HG03354 (cell line): ENCODE measurements around the gene GPRIN3.
"Not testable (repeated sequence)": the region's sequence is repeated elsewhere in the genome, so short reads cannot be mapped to it uniquely, and the experiment has no call there.

Source experiments
- ATAC-seq: cut with Tn5 transposase; IDR thresholded peaks from one replicate; pipeline ENCODE4 v1.9.1; 2021; ENCODE audit warnings: mild to moderate bottlenecking; ENCODE audit not compliant: unreplicated experiment, poor library complexity, severe bottlenecking

The GPRIN3 gene

DNA sequence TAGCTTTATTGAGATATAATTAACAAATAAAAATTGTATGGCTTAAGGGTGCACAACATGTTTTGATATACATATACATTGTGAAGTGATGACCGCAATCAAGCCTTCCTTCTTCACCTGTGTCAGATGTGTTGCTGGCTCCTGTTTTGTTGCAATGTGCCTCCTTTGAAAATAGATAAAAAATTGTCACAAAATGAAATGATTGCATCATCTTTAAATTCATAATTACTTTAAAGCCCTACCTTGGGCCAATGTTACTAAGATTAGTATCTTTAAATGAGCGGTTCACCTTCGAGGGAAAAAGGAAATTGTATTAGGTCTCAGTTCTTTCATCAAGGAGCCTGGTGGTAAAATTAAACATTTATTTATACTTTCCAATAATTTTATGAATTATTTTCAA lies 77.3 kb downstream of the GPRIN3 start:
- no peak for ATAC-seq

DNA sequence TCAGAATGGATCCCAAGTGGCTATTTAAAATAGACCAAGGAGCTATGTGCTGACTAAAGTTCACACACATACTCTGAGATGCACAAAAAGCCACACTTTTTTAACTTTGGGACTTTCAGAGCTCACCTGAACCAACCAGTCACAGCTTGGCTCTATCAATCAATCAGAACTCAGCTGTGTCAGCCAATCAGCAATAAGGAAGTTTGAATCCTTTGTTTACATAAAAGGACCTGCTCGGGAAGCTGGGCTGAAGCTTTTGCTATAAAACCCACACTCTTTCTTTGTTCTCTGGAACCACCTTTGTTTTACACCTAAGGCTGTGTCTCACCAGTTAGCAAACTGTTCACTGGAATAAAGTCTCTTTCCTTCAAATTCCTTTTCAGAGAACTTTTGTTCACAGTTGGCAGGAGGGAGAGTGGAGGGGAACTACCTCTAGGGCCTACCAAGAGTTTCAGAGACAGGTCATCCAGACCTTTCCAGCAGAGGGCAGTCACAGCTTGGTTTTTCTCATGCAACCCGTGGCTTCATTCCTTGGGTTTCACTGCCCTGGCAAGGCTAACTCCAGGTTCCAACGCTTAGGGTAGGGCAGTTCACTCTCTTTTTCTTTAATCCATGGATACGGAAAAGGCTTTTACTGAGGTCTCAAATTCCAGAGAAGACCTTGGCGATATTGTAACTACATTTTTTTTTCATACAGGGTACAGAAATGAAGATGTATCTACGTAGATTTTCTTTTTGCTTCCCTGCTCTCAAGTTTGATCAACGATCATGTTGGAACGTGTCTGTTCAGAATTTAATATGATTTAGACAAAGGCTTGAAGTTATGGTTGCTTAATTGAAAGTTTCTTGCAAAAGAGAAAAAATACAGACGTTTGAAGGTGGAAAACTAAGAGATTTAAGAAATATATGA lies 80.7 kb downstream of the GPRIN3 start:
- ATAC-seq, result peak; percentile 93

DNA sequence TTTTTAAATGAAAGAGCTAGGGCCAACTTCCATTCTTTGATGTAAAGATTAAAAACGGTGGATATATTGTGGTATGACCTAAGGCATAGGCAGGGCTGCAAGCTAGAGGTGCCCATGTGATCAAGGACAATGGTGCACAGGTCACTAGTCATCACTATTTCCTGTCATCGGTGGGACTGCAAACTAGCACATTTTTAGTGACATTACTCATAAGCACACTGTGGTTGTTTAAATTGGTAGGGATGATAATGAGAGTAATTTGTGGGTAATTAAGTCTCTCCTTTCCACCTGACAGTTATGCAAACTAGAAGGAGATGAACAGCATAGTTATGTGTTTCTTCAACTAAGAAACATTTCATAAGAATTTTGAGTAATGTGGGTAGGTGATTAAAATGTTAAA lies 85.4 kb downstream of the GPRIN3 start:
- peak; percentile 66 for ATAC-seq

DNA sequence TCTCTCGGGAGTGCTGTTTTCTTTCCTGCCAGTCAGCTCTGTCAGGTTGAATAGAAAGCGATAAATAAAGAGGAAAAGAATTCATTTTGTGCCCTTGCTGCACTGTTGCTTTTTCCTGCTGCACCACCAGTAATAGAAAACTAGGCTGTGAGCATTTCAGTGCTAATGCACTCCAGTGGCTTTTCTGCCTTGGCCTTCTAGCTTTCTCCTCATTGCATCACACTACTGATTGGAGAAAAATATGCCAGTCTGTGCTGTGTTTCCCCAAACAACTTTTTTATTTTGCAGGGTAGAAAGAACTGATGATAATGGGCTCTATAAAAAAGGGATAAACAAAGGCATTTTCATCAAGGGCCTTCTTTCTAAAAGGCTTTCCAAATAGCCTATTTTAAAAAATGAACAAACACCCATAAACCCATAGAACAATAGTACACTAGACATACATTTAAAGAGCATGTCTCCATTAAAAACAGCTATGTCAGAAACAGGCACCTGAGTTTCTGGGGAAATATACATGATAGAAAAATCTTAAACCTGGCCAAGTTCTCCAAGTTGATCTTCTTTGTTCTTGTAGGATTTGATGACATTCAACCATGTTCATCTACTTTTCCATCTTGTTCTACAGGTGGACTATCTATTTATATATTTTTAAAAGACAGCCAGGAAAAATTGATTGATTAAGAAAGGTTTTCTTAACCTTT lies 86.3 kb downstream of the GPRIN3 start:
- ATAC-seq, result no peak

DNA sequence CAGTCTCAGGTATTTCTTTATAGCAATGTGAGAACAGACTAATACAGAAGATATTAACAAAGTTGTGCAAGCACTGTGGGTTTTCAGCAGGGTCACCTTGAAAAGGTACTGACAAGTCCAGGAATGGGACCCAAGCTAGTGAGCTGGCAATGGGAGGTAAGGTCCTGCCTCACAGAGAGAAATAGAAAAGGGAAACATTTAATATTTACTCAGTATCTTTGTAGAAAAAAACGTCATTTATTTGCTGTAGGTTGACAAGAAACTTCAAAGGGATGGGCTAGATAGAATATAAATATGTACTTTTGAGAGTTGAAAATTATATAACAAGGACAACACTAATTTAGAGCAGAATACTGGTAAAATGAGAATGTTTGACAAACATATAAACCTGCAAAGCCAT lies 89.0 kb downstream of the GPRIN3 start:
- ATAC-seq, result no peak

DNA sequence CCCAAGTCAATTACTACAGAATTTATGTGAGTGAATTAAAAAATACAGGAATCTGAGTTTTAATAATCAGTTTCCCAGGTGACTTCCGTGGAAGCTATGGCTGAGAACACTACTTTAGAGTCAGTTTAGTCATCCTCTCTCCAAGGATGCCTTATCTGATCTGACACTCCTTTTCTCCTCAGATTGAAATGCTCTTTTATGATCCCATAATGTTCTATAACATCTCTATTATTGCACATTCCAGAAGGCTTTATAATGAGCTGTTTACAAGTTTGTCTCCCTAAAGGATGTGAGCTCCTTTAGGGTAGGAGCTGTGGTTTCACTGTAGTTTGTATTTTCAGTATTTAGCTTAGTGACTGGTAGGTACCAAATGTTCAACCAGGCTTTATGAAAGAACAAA lies 90.0 kb downstream of the GPRIN3 start:
- no peak for ATAC-seq

DNA sequence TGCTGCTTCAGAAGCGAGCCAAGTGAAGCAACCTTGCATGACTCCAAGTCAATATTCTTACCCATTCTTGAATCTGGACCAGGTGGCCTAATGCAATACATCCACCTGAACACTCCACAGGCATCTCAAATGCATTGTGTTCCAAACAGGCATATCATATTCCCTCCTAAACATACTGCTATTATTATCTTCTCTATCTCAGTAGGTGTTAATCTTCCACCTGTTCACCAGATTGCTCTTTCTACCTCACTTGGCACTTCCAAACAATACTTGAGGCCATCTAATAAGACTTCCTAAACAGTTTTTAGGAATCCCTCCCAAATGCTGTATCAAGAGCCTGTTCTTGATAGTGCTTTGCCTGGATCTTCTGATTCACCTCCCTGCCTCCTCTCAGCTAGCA lies 90.7 kb downstream of the GPRIN3 start:
- ATAC-seq, result no peak

DNA sequence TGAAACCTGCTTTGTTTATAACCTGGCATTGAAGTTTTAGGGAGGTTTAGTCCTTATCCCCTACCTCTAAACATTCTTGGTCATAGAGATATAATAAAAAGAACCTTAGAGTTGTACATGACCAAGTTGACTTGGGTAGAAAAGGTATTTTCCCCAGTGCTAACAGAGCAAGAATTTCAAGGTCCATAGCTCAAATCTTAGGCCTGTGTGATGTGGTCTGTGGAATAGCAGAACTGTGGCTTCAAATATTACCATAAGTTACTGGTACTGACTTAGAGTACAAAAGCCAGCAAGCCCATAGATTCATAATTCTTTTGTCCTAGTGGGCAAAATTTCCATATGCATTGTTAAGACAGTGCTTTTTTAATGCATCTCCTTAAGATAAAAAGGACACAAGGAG lies 91.2 kb downstream of the GPRIN3 start:
- ATAC-seq, result no peak

DNA sequence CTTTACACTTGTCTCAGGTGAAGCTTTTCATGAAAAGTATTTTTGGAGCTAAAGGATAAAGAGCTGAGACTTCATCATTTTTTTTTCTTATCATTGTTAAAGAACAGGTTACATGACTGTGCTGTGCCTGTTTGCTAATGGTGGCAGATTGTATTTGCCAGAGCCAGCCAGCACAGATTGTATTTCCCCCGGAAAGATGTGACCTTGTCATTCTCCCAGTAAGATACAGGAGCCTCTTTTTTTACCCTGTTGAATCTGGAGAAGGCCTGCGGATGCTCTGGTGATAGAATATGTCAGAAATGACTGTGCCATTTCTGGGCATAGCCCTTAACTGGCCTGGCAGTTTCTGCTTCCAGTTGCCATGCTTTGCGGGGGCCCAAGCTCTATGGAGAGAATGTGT lies 91.9 kb downstream of the GPRIN3 start:
- ATAC-seq, result no peak

DNA sequence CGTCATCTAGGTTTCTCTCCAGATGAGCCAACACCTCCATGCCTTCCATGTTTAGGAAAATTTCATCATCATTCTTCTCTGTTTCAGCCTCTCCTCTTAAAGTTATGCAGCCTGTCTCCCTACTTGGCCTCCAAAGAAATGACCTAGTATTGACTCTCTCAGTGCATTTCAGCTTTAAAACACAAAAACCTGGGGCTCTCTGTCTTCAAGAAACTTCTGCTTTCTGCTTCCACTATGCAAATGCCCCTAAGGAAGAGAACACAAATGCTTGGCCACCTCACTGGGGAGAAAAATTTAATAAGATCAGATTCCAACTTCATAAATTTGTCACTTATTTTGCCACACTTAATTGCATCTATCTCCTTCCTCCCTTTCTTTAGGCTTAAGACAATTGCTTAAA lies 93.3 kb downstream of the GPRIN3 start:
- ATAC-seq, result no peak

DNA sequence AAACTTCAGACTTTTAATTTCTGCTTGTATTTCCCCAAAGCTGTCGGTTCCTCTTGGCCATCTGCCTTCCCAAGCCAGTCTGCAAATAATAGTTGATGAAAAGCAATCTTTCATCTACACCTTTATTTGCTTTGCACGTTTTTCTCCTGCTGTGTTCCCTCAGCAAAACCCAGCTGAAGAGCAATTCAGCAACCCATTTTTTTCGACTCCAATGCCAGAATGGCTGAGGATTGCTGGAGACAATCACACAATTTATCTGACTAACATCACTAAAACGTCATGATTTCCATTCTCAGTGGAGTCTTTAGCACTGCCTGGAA lies 94.3 kb downstream of the GPRIN3 start:
- ATAC-seq, result no peak

DNA sequence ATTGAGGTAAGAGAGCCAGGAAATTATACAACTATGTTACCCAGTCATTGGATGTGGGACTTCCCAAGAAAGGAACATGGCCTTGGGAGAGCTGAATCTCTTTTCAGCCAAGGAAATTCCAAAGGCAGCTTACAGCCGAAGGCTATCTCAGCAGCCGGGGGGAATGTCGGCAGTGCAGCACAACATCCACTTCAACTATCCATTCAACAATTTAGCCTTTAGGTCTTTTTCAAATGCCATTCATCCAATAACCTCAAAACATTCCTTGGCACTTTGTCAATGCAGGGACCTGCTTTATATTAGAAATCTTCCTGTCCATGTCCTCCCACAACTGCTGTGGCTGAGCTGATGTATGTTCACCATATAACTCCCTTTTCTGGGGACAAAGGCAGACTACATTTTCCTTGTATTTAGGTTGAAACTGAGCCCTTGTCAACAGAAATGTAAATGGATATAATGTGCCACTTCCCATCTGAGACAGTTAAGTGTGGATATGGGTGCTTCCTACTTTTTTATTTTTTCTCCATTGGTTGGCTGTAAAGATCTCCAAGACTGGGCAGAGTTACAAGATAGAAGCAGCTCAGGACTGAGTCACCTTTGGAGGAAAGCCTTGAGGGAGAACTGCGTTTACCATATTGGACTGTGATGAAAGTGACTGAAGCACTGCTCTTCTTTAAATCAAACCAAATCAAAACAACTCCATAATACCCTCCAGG lies 94.8 kb downstream of the GPRIN3 start:
- no peak for ATAC-seq

DNA sequence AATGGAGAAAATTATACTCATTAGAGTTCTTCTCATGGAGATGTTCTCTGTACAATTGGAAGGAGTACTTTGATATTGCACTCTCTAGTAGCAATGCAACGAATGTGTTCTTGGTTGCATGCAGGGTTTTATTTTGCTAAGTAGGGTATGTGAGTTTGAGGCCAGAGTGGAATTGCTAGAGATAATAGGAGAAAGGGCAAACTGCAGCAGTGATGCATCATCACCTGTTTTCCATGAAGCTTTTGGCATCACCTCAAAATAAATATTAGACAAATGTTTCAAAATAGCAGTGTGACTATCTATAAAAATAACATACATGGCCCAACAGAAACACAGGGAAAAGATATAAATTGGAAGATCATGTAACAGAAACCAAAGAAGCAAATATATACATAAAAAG lies 103.0 kb downstream of the GPRIN3 start:
- no peak for ATAC-seq

DNA sequence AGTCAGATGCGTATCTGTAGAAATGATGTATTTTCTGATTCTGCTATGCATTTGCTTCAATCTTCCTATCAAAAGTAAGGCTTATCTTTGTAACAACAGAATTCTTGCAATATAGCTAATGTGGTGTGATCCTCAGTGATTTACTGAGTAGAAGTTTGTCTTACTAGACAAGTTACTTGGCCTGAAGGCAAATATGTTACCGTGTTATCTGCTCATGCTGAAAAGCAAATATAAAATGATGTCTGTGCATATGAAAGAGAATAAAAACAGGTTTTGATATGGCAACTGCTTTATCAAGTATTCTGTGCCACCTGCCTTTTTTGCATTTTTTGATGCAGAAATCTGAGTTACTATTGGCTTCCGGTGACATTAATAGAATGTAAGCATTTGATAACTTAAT lies 103.7 kb downstream of the GPRIN3 start:
- ATAC-seq, result no peak

DNA sequence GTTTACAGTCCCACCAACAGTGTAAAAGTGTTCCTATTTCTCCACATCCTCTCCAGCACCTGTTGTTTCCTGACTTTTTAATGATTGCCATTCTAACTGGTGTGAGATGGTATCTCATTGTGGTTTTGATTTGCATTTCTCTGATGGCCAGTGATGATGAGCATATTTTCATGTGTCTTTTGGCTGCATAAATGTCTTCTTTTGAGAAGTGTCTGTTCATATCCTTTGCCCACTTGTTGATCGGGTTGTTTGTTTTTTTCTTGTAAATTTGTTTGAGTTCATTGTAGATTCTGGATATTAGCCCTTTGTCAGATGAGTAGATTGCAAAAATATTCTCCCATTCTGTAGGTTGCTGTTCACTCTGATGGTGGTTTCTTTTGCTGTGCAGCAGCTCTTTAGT lies 108.2 kb downstream of the GPRIN3 start:
- ATAC-seq, result not testable (repeated sequence)

DNA sequence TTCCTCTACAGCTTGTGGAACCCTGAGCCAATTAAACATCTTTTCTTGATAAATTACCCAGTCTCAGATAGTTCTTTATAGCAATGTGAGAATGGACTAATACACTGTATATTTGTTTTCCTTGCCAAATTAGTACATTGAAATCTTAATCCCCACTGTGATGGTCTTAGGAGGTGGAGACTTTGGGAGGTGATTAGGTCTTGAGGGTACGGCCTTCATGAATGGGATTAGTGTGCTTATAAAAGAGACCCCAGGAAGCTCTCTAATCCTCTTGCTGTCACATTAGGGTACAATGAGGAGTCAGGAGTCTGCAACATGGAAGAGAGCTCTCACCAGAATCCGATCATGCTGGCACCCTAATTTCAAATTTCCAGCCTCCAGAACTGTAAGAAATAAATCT lies 109.7 kb downstream of the GPRIN3 start:
- ATAC-seq, result no peak

DNA sequence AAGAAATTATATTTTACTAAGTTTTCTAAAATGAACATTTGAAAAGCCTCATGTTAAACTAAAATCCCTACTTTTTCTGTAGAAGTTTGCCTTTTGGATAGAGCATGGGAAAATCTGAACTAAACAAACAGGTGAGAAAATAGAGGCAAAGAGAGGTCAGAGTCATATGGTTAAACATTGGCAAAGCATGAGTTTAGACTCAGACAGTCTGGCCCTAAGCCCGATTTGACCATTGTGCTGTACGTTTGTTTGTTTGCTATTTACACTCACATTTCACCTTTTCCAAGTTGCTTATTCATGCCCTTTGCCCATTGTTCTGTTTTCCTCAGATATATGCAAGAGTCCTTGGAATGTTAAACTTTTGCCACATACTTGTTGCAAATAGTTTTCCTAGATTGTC lies 110.9 kb downstream of the GPRIN3 start:
- ATAC-seq, result no peak

DNA sequence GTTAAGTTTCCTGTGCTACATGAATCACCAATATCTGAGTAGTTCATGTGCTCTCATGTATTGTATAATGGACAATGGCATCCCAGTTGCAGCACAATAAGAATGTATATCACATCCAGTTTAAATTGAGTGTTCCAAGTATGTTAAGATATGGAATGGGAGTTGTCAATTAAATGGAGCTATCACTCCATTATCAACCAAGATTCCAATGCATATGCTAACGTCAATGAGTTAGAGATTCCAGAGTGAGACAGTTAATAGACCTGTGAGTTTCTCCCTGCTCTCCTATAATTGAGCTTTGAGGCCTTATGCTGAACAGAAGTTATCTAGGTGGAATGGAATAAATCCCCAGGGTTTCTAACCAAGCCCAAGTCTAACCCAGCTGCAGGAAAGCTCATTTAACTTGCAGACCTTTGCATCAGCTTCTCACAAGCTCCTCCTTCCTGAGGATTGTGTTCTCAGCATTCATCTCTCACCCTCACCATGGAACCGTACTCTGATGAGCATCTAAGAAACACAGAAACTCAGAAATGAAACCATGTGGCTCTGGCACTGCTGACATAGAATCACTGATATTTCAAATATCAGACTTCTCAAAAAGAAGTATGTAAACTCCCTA lies 111.4 kb downstream of the GPRIN3 start:
- ATAC-seq, result no peak

DNA sequence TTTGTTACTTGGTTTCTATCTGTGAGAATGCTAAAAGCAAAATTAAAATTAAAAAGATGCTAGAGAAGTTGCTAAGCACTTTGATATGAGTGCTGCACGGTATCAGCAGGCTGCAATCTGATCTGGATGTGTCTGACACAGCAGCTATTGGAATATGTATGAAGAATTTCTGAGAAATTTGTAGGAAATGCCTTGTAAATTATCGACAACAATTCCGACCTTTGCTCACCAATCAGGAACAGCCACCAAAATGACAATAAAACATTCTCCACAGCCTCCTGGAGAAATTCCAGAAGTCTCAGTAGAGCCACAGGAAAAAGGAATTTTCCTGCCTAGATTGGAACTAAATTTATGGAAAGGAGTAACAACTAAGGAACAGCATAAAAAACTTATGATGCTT lies 113.8 kb downstream of the GPRIN3 start:
- ATAC-seq, result no peak
